GM12878 (cell line): ENCODE data around the gene IREB2. TPM values are rescaled to one million over a fixed set of nuclear protein-coding genes. Genes with fewer than 3 reads are reported as not detected.
A peak's percentile ranks its signal among the peaks of the same experiment; 100 is the strongest.

Experiments
- BACH1 ChIP-seq: fragments of 450-650 bp; IDR thresholded peaks from 2 replicates; pipeline ENCODE4 v1.6.1; 2017; ENCODE audit warnings: mild to moderate bottlenecking, borderline replicate concordance
- DPF2 ChIP-seq: fragments of 450-650 bp; IDR thresholded peaks from 2 replicates; pipeline ENCODE4 v1.6.1; 2017; ENCODE audit warnings: mild to moderate bottlenecking
- ESRRA ChIP-seq: IDR thresholded peaks from 2 replicates; pipeline ENCODE4 v1.6.1; 2012; ENCODE audit warnings: mild to moderate bottlenecking, low read length, improper control_type of control experiment
- ETV6 ChIP-seq, 2 experiments: fragments of 450-650 bp in 1 of 2; IDR thresholded peaks in 1 of 2; conservative IDR thresholded peaks in 1 of 2; 2 replicates each; pipeline ENCODE4 v1.6.1; 2014; ENCODE audit warnings: antibody characterized with exemption in 1 of 2, borderline replicate concordance in 1 of 2, low read depth in 1 of 2, mild to moderate bottlenecking in 1 of 2, moderate library complexity in 1 of 2
- FOXK2 ChIP-seq: fragments of 450-650 bp; IDR thresholded peaks from 2 replicates; pipeline ENCODE4 v1.6.1; 2017; ENCODE audit warnings: mild to moderate bottlenecking, moderate library complexity
- GABPA ChIP-seq: IDR thresholded peaks from 2 replicates; pipeline ENCODE4 v1.6.1; 2014; ENCODE audit warnings: antibody characterized with exemption, low read depth, mild to moderate bottlenecking, inconsistent platforms
- JUNB ChIP-seq: IDR thresholded peaks from 2 replicates; pipeline ENCODE4 v1.6.1; 2016; ENCODE audit warnings: antibody characterized with exemption, mild to moderate bottlenecking
- MTA2 ChIP-seq: fragments of 450-650 bp; IDR thresholded peaks from 2 replicates; pipeline ENCODE4 v1.6.1; 2016; ENCODE audit warnings: low read depth, mild to moderate bottlenecking, moderate library complexity
- MXI1 ChIP-seq: fragments of 150-350 bp; IDR thresholded peaks from 2 replicates; pipeline ENCODE4 v1.6.1; 2011; ENCODE audit warnings: low read depth, mild to moderate bottlenecking, inconsistent platforms, low read length, improper control_type of control experiment
- MYC ChIP-seq: IDR thresholded peaks from 2 replicates; pipeline ENCODE4 v1.6.1; 2011; ENCODE audit warnings: mild to moderate bottlenecking, low read length, moderate library complexity, inconsistent platforms; ENCODE audit not compliant: insufficient read depth, insufficient replicate concordance, insufficient read length, severe bottlenecking
- NFIC ChIP-seq: IDR thresholded peaks from 2 replicates; pipeline ENCODE4 v1.6.1; 2012; ENCODE audit warnings: low read depth, mild to moderate bottlenecking, inconsistent platforms, low read length, moderate library complexity
- NFYB ChIP-seq: IDR thresholded peaks from 2 replicates; pipeline ENCODE4 v1.6.1; 2011; ENCODE audit warnings: low read depth, mild to moderate bottlenecking, low read length, improper control_type of control experiment, moderate library complexity; ENCODE audit not compliant: insufficient read depth
- NR2C2 ChIP-seq: IDR thresholded peaks from 2 replicates; pipeline ENCODE4 v1.6.1; 2011; ENCODE audit warnings: borderline replicate concordance, low read depth; ENCODE audit not compliant: control insufficient read depth, insufficient read length
- POLR2AphosphoS5 ChIP-seq: IDR thresholded peaks from 2 replicates; pipeline ENCODE4 v1.6.1; 2011; ENCODE audit warnings: mild to moderate bottlenecking, low read length, inconsistent platforms
- POU2F2 ChIP-seq: IDR thresholded peaks from 3 replicates; pipeline ENCODE4 v1.6.1; 2011; ENCODE audit warnings: low read depth, mild to moderate bottlenecking, low read length, borderline replicate concordance
- RB1 ChIP-seq: fragments of 450-650 bp; formaldehyde crosslinking; IDR thresholded peaks from 2 replicates; pipeline ENCODE4 v1.6.1; 2017; ENCODE audit warnings: mild to moderate bottlenecking, borderline replicate concordance
- SMAD1 ChIP-seq: fragments of 450-650 bp; IDR thresholded peaks from 2 replicates; pipeline ENCODE4 v1.6.1; 2018; ENCODE audit warnings: mild to moderate bottlenecking, low read depth; ENCODE audit not compliant: partially characterized antibody
- SMAD5 ChIP-seq: IDR thresholded peaks from 2 replicates; pipeline ENCODE4 v1.6.1; 2016; ENCODE audit warnings: antibody characterized with exemption, low read depth
- SP1 ChIP-seq: IDR thresholded peaks from one replicate; pipeline ENCODE4 v1.6.1; 2011; ENCODE audit warnings: low read depth, low read length
- SREBF1 ChIP-seq: IDR thresholded peaks from 2 replicates; pipeline ENCODE4 v1.6.1; 2012; ENCODE audit warnings: mild to moderate bottlenecking, low read length
- SUPT20H ChIP-seq: IDR thresholded peaks from 2 replicates; pipeline ENCODE4 v1.6.1; 2011; ENCODE audit warnings: low read depth, mild to moderate bottlenecking, low read length, moderate library complexity, borderline replicate concordance; ENCODE audit not compliant: control insufficient read depth
- SUZ12 ChIP-seq: fragments of 200-600 bp; sonication (generic); IDR thresholded peaks from one replicate; pipeline ENCODE4 v1.6.1; 2018; ENCODE audit warnings: antibody characterized with exemption, mild to moderate bottlenecking; ENCODE audit not compliant: unreplicated experiment
- TBL1XR1 ChIP-seq: IDR thresholded peaks from 2 replicates; pipeline ENCODE4 v1.6.1; 2012; ENCODE audit warnings: low read depth, low read length, improper control_type of control experiment
- TCF12 ChIP-seq: IDR thresholded peaks from 2 replicates; pipeline ENCODE4 v1.6.1; 2011; ENCODE audit warnings: low read depth, mild to moderate bottlenecking, low read length
- TCF3 ChIP-seq: IDR thresholded peaks from 2 replicates; pipeline ENCODE4 v1.6.1; 2012; ENCODE audit warnings: low read depth, mild to moderate bottlenecking, low read length, borderline replicate concordance; ENCODE audit not compliant: insufficient read depth
- ZNF24 ChIP-seq: fragments of 450-650 bp; IDR thresholded peaks from 2 replicates; pipeline ENCODE4 v1.6.1; 2017; ENCODE audit warnings: antibody characterized with exemption, mild to moderate bottlenecking
- polyA plus RNA-seq, 11 experiments: library from polyadenylated mRNA; depleted of rRNA in 4 of 11; unstranded in 6 of 11; stranded (reverse) in 5 of 11; fragments of >200 nt; fragmentation: Nextera tagmentation in 4 of 11; fragmentation: Illumina TruSeq in 1 of 11; extraction: Ambion mirVana in 4 of 11; extraction: Trizol in 1 of 11; gene quantifications; 1 replicate in 1 of 11; 2 replicates in 10 of 11; pipeline versions ENCODE4 v1.2.1 to v1.2.3, GENCODE V29; 2011 to 2016; ENCODE audit warnings: inconsistent platforms in 2 of 11, missing spikeins in 2 of 11, low read depth in 1 of 11
- total RNA-seq, 4 experiments: library from RNA; depleted of rRNA in 3 of 4; stranded (reverse); fragments of >200 nt in 3 of 4; fragmentation: Illumina TruSeq in 1 of 4; extraction: Trizol in 1 of 4; gene quantifications; 2 replicates each; pipeline versions ENCODE4 v1.2.1 to v1.2.3, GENCODE V29; 2013 to 2021
- TF ChIP-seq, protein P1 (sequence below): fragments of 450-650 bp; IDR thresholded peaks from 2 replicates; pipeline ENCODE4 v1.6.1; 2017; ENCODE audit warnings: antibody characterized with exemption, mild to moderate bottlenecking, moderate library complexity
- TF ChIP-seq, protein P2 (sequence below): IDR thresholded peaks from 2 replicates; pipeline ENCODE4 v1.6.1; 2011; ENCODE audit warnings: mild to moderate bottlenecking, low read depth, low read length, moderate library complexity; ENCODE audit not compliant: insufficient replicate concordance

Gene IREB2
- total and polyA plus RNA-seq, 10 of the 15 experiments (the other 5 are each of a cell fraction or from before 2014, with no cell fraction given) = 13.0 to 52.4 (median 24.4) TPM

DNA sequence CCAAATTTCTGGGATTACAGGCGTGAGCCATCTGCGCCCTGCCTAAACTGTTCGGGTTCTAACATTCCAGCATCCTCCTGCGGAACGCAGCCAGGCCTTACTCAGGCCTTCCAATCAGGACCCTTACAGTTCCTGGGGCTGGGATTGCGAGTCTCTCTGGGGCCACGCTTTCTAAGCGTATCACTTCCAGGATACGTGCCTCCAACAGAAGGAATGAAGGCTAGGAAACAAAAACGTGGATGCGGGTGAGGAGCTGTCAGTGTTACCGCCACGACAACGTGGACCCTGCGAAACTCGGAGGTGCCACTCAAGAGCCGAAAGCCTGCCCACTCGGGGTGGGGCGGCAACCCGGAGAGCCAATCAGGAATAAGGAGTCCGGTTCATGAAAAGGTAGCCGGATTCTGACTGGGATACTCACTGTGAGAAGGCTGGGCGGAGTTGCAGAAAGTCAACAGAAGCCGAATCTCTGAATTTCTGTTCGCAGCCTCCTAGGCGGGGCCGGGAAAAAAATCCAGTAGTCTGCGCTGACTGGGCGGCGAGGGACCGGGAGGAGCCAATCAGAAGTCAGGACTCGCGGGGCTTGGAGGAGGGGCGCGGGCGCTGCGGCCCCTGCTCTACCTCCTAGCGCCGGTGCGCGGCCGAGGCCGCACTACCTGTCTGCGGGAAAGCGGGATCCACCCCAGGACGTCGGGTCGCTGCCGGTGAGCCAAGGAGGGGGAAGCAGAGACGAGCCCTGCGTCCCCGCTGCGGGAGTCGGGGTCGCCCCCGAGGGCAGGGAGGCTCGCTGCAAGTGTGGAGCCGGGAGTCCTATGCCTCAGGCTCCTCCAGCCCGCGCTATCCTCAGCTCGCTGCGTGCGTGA is 69.2 kb downstream of the IREB2 start, which contains the start of gene HYKK (continued):
- TF ChIP-seq, protein P1, sequence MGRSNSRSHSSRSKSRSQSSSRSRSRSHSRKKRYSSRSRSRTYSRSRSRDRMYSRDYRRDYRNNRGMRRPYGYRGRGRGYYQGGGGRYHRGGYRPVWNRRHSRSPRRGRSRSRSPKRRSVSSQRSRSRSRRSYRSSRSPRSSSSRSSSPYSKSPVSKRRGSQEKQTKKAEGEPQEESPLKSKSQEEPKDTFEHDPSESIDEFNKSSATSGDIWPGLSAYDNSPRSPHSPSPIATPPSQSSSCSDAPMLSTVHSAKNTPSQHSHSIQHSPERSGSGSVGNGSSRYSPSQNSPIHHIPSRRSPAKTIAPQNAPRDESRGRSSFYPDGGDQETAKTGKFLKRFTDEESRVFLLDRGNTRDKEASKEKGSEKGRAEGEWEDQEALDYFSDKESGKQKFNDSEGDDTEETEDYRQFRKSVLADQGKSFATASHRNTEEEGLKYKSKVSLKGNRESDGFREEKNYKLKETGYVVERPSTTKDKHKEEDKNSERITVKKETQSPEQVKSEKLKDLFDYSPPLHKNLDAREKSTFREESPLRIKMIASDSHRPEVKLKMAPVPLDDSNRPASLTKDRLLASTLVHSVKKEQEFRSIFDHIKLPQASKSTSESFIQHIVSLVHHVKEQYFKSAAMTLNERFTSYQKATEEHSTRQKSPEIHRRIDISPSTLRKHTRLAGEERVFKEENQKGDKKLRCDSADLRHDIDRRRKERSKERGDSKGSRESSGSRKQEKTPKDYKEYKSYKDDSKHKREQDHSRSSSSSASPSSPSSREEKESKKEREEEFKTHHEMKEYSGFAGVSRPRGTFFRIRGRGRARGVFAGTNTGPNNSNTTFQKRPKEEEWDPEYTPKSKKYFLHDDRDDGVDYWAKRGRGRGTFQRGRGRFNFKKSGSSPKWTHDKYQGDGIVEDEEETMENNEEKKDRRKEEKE = no peak
- TF ChIP-seq SMAD1 (no peak), ESRRA (no peak), SUPT20H (no peak), SP1 (peak; percentile 38), POU2F2 (no peak), NR2C2 (no peak), DPF2 (peak; percentile 56), ETV6 (conservative IDR thresholded peaks at IDR 0.05 in 1 of 2, IDR thresholded peaks at IDR 0.05 in 1 of 2; ENCODE audit: borderline replicate concordance in 1 of 2, low read depth in 1 of 2) (no peak), SMAD5 (no peak), TCF3 (no peak), ZNF24 (no peak), NFIC (no peak), JUNB (no peak), TCF12 (no peak), POLR2AphosphoS5 (no peak), SREBF1 (no peak), RB1 (no peak; the same call in 1 of the 2 replicates), MYC (no peak), MTA2 (no peak), MXI1 (peak; percentile 71; the same call in 1 of the 2 replicates), BACH1 (no peak), SUZ12 (no peak), NFYB (peak; percentile 64; the same call in 1 of the 2 replicates), FOXK2 (no peak), TBL1XR1 (no peak), GABPA (no peak)
- TF ChIP-seq, protein P2, sequence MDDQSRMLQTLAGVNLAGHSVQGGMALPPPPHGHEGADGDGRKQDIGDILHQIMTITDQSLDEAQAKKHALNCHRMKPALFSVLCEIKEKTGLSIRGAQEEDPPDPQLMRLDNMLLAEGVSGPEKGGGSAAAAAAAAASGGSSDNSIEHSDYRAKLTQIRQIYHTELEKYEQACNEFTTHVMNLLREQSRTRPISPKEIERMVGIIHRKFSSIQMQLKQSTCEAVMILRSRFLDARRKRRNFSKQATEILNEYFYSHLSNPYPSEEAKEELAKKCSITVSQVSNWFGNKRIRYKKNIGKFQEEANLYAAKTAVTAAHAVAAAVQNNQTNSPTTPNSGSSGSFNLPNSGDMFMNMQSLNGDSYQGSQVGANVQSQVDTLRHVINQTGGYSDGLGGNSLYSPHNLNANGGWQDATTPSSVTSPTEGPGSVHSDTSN = peak; percentile 93
